B cell (primary cell): ENCODE results near the gene NOS1AP. TPM values are rescaled to one million over a fixed set of nuclear protein-coding genes. Genes with fewer than 3 reads are reported as not detected.

Experiments
- ATAC-seq: fragments of 200-7000 bp; cut with Tn5 transposase; one replicate; pipeline ENCODE4 v1.10.0; 2021; ENCODE audit warnings: low read depth, mild to moderate bottlenecking, moderate number of reproducible peaks, moderate library complexity
- CTCF ChIA-PET: fragments of 350-600 bp; sonication (Branson Sonifier 250); formaldehyde crosslinking; loops from one replicate; lab custom pipeline; 2021; ENCODE audit warnings: antibody characterized with exemption, inconsistent platforms; lab: Charles Lee
- POLR2A ChIA-PET: fragments of 350-600 bp; sonication (Branson Sonifier 250); formaldehyde crosslinking; loops from one replicate; lab custom pipeline; 2021; ENCODE audit warnings: antibody characterized with exemption; lab: Charles Lee
- DNase-seq: peaks from one replicate; pipeline ENCODE4 v3.0.0; 2013
- H2AFZ ChIP-seq: 2 replicates; pipeline ENCODE4 v1.6.1; 2012; ENCODE audit warnings: mild to moderate bottlenecking, low read depth, low read length; ENCODE audit not compliant: insufficient read depth, poor library complexity, severe bottlenecking
- H3K27ac ChIP-seq, 2 donors: 1 replicate in 1 of 2; 2 replicates in 1 of 2; pipeline ENCODE4 v1.5.1; 2012 to 2013; ENCODE audit warnings: low read length in 2 of 2, mild to moderate bottlenecking in 2 of 2, moderate library complexity in 1 of 2
- H3K27me3 ChIP-seq, 4 experiments: fragments of 200-600 bp in 1 of 4; sonication (generic) in 1 of 4; replicated peaks in 1 of 4; 1 replicate in 2 of 4; 2 replicates in 2 of 4; pipeline versions ENCODE4 v1.6.1 to v1.7.0; 2013 to 2016; ENCODE audit warnings: low read length in 3 of 4, mild to moderate bottlenecking in 2 of 4, mixed read lengths in 1 of 4, moderate library complexity in 1 of 4; ENCODE audit not compliant: insufficient read depth in 4 of 4, control insufficient read depth in 3 of 4; ENCODE audit errors: control extremely low read depth in 1 of 4
- H3K36me3 ChIP-seq, 2 experiments: replicated peaks in 1 of 2; 1 replicate in 1 of 2; 2 replicates in 1 of 2; pipeline versions ENCODE4 v1.6.1 to v1.7.1; 2013; ENCODE audit warnings: low read length in 1 of 2; ENCODE audit not compliant: insufficient read depth in 2 of 2, control insufficient read depth in 1 of 2; ENCODE audit errors: control extremely low read depth in 1 of 2, extremely low read depth in 1 of 2
- H3K4me1 ChIP-seq, 2 donors: fragments of 200-600 bp in 1 of 2; sonication (generic) in 1 of 2; 1 replicate in 1 of 2; 2 replicates in 1 of 2; pipeline versions ENCODE4 v1.5.1 to v1.6.1; 2013 to 2017; ENCODE audit warnings: low read length in 2 of 2; ENCODE audit not compliant: control insufficient read depth in 2 of 2, insufficient read depth in 2 of 2
- H3K4me2 ChIP-seq: replicated peaks from 2 replicates; pipeline ENCODE3; 2012; ENCODE audit warnings: mild to moderate bottlenecking, low read depth, low read length; ENCODE audit not compliant: poor library complexity, severe bottlenecking
- H3K4me3 ChIP-seq, 5 experiments: fragments of 200-600 bp in 1 of 5; sonication (generic) in 1 of 5; 1 replicate in 3 of 5; 2 replicates in 2 of 5; pipeline versions ENCODE4 v1.5.1 to v1.7.0; 2011 to 2016; ENCODE audit warnings: low read length in 4 of 5, mild to moderate bottlenecking in 4 of 5, low read depth in 2 of 5, control low read depth in 1 of 5, moderate library complexity in 1 of 5; ENCODE audit not compliant: insufficient read depth in 1 of 5; ENCODE audit errors: control extremely low read depth in 1 of 5, extremely low read depth in 1 of 5
- H3K79me2 ChIP-seq: fragments of 200-600 bp; sonication (generic); one replicate; pipeline ENCODE4 v1.6.0; 2016; ENCODE audit warnings: low read length; ENCODE audit not compliant: control insufficient read depth, insufficient read depth
- H3K9ac ChIP-seq: fragments of 200-600 bp; sonication (generic); 2 replicates; pipeline ENCODE4 v1.6.1; 2017; ENCODE audit warnings: mild to moderate bottlenecking, low read length, moderate library complexity
- H3K9me3 ChIP-seq, 3 donors: one replicate each; pipeline versions ENCODE4 v1.6.1 to v1.7.1; 2013; ENCODE audit warnings: low read length in 2 of 3; ENCODE audit not compliant: control insufficient read depth in 2 of 3, insufficient read depth in 1 of 3; ENCODE audit errors: control extremely low read depth in 1 of 3
- H4K20me1 ChIP-seq: 2 replicates; pipeline ENCODE4 v1.6.0; 2012; ENCODE audit warnings: mild to moderate bottlenecking, low read length; ENCODE audit not compliant: insufficient read depth, control insufficient read depth, poor library complexity, severe bottlenecking
- H3K27ac Mint-ChIP-seq: one replicate; pipeline ENCODE4 v1.8.0; 2021; ENCODE audit warnings: mixed read lengths
- H3K27me3 Mint-ChIP-seq: one replicate; pipeline ENCODE4 v1.8.0; 2021; ENCODE audit warnings: mixed read lengths
- H3K4me1 Mint-ChIP-seq: one replicate; pipeline ENCODE4 v1.8.0; 2021; ENCODE audit warnings: mixed read lengths
- H3K4me3 Mint-ChIP-seq: one replicate; pipeline ENCODE4 v1.8.0; 2021; ENCODE audit warnings: mixed read lengths
- H3K9me3 Mint-ChIP-seq: one replicate; pipeline ENCODE4 v1.8.0; 2022; ENCODE audit warnings: mixed read lengths; ENCODE audit not compliant: insufficient read depth
- CTCF ChIP-seq: fragments of 200-600 bp; IDR thresholded peaks from one replicate; pipeline ENCODE4 v1.8.0; 2022; ENCODE audit warnings: antibody characterized with exemption, mild to moderate bottlenecking
- EZH2 ChIP-seq: IDR thresholded peaks from 2 replicates; pipeline ENCODE4 v1.6.1; 2012; ENCODE audit warnings: borderline replicate concordance, low read depth, mild to moderate bottlenecking, moderate library complexity, low read length; ENCODE audit not compliant: insufficient read depth, poor library complexity, severe bottlenecking
- WGBS: methylation state at CpG from one replicate; pipeline ENCODE4 v1.1.5; 2013; ENCODE audit warnings: missing lambda C conversion rate; ENCODE audit not compliant: insufficient coverage; 5-methylcytosine and 5-hydroxymethylcytosine counted together
- intact Hi-C: fragments of 100-400 bp; cut with micrococcal nuclease; formaldehyde crosslinking; loops from one replicate; pipeline ENCODE4 v1.10.0; 2022
- polyA plus RNA-seq: library from polyadenylated mRNA; depleted of rRNA; stranded (reverse); fragments of >200 nt; gene quantifications from 2 replicates; pipeline ENCODE4 v1.2.3, GENCODE V29; 2012
- total RNA-seq, 2 donors: library from RNA; stranded (reverse); fragments of 120-200 nt in 1 of 2; gene quantifications; 1 replicate in 1 of 2; 2 replicates in 1 of 2; pipeline versions ENCODE4 v1.2.3 to v1.2.4, GENCODE V29; 2013 to 2022

The NOS1AP gene
- total and polyA plus RNA-seq, 2 donors (not counting 1 experiment from before 2014, with no cell fraction given): 0.32 TPM; not detected in 1

DNA sequence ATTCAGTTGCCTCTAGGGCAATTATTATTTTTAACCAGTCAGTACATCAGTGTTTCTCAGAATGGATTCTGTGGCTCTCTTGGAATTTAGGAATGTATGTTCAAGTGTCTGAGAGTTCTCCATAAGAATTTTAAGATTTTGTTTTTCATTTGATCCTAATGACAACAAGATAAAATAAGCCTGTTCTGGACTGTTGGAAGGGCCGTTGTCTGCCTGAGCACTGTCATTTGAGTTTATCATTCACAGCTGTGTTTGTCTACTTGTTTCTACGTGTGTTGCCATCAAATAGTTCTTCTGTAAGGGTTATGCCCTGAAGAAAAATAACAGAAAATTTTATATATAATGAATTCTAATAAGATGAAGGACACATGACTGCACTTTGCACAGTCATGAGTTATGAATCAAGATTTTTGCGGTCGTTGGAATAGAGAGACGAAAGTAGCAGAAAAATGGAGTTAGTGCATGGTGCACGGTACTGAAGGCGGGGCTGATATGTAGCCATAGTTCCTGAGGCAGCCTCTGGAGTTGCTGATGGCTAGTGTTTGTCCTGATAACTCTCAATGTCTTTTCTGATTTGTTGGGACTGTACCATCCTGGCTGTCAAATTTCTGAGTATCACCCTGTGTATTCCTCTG, 92.5 kb downstream of the NOS1AP start:
- no peak overlapping the region for H3K27ac Mint-ChIP-seq
- Histone ChIP-seq H3K4me2 (no peak overlapping the region), H3K36me3 (no peaks in the 10 kb centered on the region), H3K9me3 (no peaks in the 10 kb centered on the region), H2AFZ (no peak overlapping the region), H3K4me3 (no peak overlapping the region), H3K79me2 (no peaks in the 10 kb centered on the region), H3K9ac (no peak overlapping the region), H3K27me3 (peaks cover 0 to 12% (median 0%) of the 10 kb centered on the region in 4 experiments), H3K4me1 (no peaks in the 10 kb centered on the region), H3K27ac (no peak overlapping the region), H4K20me1 (no peaks in the 10 kb centered on the region)
- POLR2A ChIA-PET: no interaction called here
- intact Hi-C loops: no loop called here
- H3K9me3 Mint-ChIP-seq: no peaks in the 10 kb centered on the region
- CTCF ChIA-PET: no interaction called here
- WGBS: 97% methylated on average over 6 of the region's 7 CpGs
- TF ChIP-seq CTCF (no peak), EZH2 (no peak)
- peaks cover 51% of the 10 kb centered on the region for H3K27me3 Mint-ChIP-seq
- H3K4me1 Mint-ChIP-seq: no peaks in the 10 kb centered on the region
- no peak overlapping the region for H3K4me3 Mint-ChIP-seq
- DNase-seq (no peak), ATAC-seq (no peak)

- Histone ChIP-seq H2AFZ (no peak overlapping the region), H3K4me1 (no peaks in the 10 kb centered on the region), H4K20me1 (no peaks in the 10 kb centered on the region), H3K27me3 (peaks cover 0 to 12% (median 1%) of the 10 kb centered on the region in 4 experiments), H3K4me3 (no peak overlapping the region), H3K27ac (no peak overlapping the region), H3K4me2 (no peak overlapping the region), H3K79me2 (no peaks in the 10 kb centered on the region), H3K9ac (no peak overlapping the region), H3K36me3 (no peaks in the 10 kb centered on the region), H3K9me3 (no peaks in the 10 kb centered on the region)
- H3K27me3 Mint-ChIP-seq: peaks cover 46% of the 10 kb centered on the region
- H3K4me3 Mint-ChIP-seq: no peak overlapping the region
- H3K27ac Mint-ChIP-seq: no peak overlapping the region
- intact Hi-C loops: no loop called here
- TF ChIP-seq CTCF (no peak), EZH2 (no peak)
- ChIA-PET POLR2A (no interaction called here), CTCF (no interaction called here)
- ATAC-seq (no peak), DNase-seq (no peak)
- 90% methylated on average over 3 of the region's 3 CpGs for WGBS
- H3K9me3 Mint-ChIP-seq: no peaks in the 10 kb centered on the region
- H3K4me1 Mint-ChIP-seq: no peaks in the 10 kb centered on the region
Observed at GRCh38 chr1:162165528-162165927, 96.0 kb downstream of the NOS1AP start.
